Astrocyte of the spinal cord (primary cell): ENCODE results near the gene OPTN.

Source experiments
- DNase-seq: peaks from one replicate; pipeline ENCODE4 v3.0.0; 2011; ENCODE audit warnings: low read depth, low spot score
- H3K4me3 ChIP-seq: 2 replicates; pipeline ENCODE4 v1.5.1; 2011; ENCODE audit warnings: low read depth, mild to moderate bottlenecking, low read length, moderate library complexity
- CTCF ChIP-seq: IDR thresholded peaks from 2 replicates; pipeline ENCODE4 v1.5.1; 2012; ENCODE audit warnings: low read depth, mild to moderate bottlenecking, low read length, inconsistent platforms
- in situ Hi-C: cut with HindIII; loops from 2 replicates; pipeline ENCODE4 v1.10.0; 2017; ENCODE audit warnings: low sequenced_read_pairs

OPTN gene

GRCh38 chr10:13187135-13187534 is 87.2 kb downstream of the OPTN start:
- no peak for TF ChIP-seq CTCF
- no peak overlapping the region for H3K4me3 ChIP-seq
- in situ Hi-C loops, result no loop called here
- no peak for DNase-seq
